Activated CD4-positive, alpha-beta T cell treated with anti-CD3 and anti-CD28 coated beads for 36 hours (primary cell): ENCODE results near the gene PSME3. TPM values are rescaled to one million over a fixed set of nuclear protein-coding genes. Genes with fewer than 3 reads are reported as not detected.

Experiments
- microRNA-seq: library from miRNA; unstranded; fragments of <30 nt; microRNA quantifications from one replicate; pipeline ENCODE4 v1.2.0, GENCODE V29; 2021; ENCODE audit warnings: borderline replicate concordance
- total RNA-seq, 2 experiments: library from RNA; stranded (reverse); gene quantifications; one replicate each; pipeline ENCODE4 v1.2.3, GENCODE V29; 2021

PSME3 gene
- total RNA-seq, 2 experiments from 2014 or later, result 116 to 118 TPM

Small RNA genes lying within 50 kb of the gene (microRNA-seq; reads per million reads assigned to microRNA genes)
- gene MIR6781, result not detected

Other genes starting within 250 kb of the PSME3 start
- gene RETREG3, start 224.0 kb upstream of the PSME3 start, total RNA-seq, result 10 to 100 TPM; 28.3 to 30.9 TPM
- 100 to 1,000 TPM in 1 of 2 experiments, 10 to 100 TPM in 1; 76.1 to 102 TPM for gene TUBG1, start 223.7 kb upstream of the PSME3 start, total RNA-seq
- gene TUBG2, start 174.1 kb upstream of the PSME3 start, total RNA-seq, result 1 to 10 TPM; 9.0 to 9.2 TPM
- under 1 TPM; 0.73 to 0.97 TPM for gene PLEKHH3, start 156.4 kb upstream of the PSME3 start, total RNA-seq
- gene CCR10, start 151.6 kb upstream of the PSME3 start, total RNA-seq, result under 1 TPM; 0.18 to 0.37 TPM
- 1 to 10 TPM; 1.2 to 1.4 TPM for gene CNTNAP1, start 150.9 kb upstream of the PSME3 start, total RNA-seq
- 10 to 100 TPM; 28.6 to 29.5 TPM for gene EZH1, start 88.4 kb upstream of the PSME3 start, total RNA-seq
- not detected for gene RAMP2, start 72.2 kb upstream of the PSME3 start, total RNA-seq
- 10 to 100 TPM; 62.5 to 64.0 TPM for gene VPS25, start 59.9 kb upstream of the PSME3 start, total RNA-seq
- under 1 TPM; 0.42 to 0.64 TPM for gene WNK4, start 52.8 kb upstream of the PSME3 start, total RNA-seq
- gene COA3, start 34.7 kb upstream of the PSME3 start, total RNA-seq, result 10 to 100 TPM; 30.1 to 31.4 TPM
- gene CNTD1, start 34.5 kb upstream of the PSME3 start, total RNA-seq, result not detected
- gene BECN1, start 9.1 kb upstream of the PSME3 start, total RNA-seq, result 100 to 1,000 TPM in 1 of 2 experiments, 10 to 100 TPM in 1; 69.1 to 101 TPM
- 1 to 10 TPM; 1.7 to 1.9 TPM for gene AOC2, start 11.2 kb downstream of the PSME3 start, total RNA-seq
- gene AOC3, start 17.8 kb downstream of the PSME3 start, total RNA-seq, result 1 to 10 TPM; 1.2 to 2.0 TPM
- not detected for gene G6PC1, start 67.4 kb downstream of the PSME3 start, total RNA-seq
- 10 to 100 TPM; 40.8 to 58.6 TPM for gene AARSD1, start 131.1 kb downstream of the PSME3 start, total RNA-seq
- gene PTGES3L, start 146.7 kb downstream of the PSME3 start, total RNA-seq, result under 1 TPM; 0.21 to 0.90 TPM
- 10 to 100 TPM; 12.3 to 12.5 TPM for gene RUNDC1, start 147.2 kb downstream of the PSME3 start, total RNA-seq
- 1,000 to 10,000 TPM; 1,703 to 2,161 TPM for gene RPL27, start 165.0 kb downstream of the PSME3 start, total RNA-seq
- 10 to 100 TPM; 65.3 to 68.1 TPM for gene IFI35, start 173.4 kb downstream of the PSME3 start, total RNA-seq
- gene VAT1, start 189.0 kb downstream of the PSME3 start, total RNA-seq, result 10 to 100 TPM; 26.1 to 35.0 TPM
- under 1 TPM; 0.05 to 0.16 TPM for gene RND2, start 191.8 kb downstream of the PSME3 start, total RNA-seq